Measurements from ENCODE around the gene SUFU. TPM values are rescaled to one million over a fixed set of nuclear protein-coding genes. Genes with fewer than 3 reads are reported as not detected.

SUFU gene
- total RNA-seq, 4 donors from 2014 or later: 2.3 to 5.4 (median 4.4) TPM

DNA sequence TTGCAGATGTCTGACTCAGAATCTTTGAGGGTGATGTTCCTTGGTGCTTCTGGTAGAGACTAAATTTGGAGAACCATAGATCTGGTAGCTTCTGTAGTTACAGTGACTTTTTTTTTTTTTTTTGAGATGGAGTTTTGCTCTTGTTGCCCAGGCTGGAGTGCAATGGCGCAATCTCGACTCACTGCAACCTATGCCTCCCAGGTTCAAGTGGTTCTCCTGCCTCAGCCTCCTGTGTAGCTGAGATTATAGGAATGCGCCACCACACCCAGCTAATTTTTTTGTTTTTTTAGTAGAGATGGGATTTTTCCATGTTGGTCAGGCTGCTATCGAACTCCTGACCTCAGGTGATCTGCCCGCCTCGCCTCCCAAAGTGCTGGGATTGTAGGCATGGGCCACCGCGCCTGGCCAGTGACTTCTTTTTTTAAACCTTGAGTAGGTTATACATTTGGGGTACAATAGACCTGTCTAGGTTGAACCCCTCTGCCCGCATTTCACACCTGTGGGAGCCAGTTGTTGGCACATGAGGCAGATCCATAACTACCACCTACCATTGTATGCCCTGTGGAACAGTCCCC lies 47.0 kb downstream of the SUFU start:
- no peaks in the 10 kb centered on the region for H3K9me3 ChIP-seq
- no peak for DNase-seq
- H3K27ac ChIP-seq: no peak overlapping the region
- TF ChIP-seq, protein P1, sequence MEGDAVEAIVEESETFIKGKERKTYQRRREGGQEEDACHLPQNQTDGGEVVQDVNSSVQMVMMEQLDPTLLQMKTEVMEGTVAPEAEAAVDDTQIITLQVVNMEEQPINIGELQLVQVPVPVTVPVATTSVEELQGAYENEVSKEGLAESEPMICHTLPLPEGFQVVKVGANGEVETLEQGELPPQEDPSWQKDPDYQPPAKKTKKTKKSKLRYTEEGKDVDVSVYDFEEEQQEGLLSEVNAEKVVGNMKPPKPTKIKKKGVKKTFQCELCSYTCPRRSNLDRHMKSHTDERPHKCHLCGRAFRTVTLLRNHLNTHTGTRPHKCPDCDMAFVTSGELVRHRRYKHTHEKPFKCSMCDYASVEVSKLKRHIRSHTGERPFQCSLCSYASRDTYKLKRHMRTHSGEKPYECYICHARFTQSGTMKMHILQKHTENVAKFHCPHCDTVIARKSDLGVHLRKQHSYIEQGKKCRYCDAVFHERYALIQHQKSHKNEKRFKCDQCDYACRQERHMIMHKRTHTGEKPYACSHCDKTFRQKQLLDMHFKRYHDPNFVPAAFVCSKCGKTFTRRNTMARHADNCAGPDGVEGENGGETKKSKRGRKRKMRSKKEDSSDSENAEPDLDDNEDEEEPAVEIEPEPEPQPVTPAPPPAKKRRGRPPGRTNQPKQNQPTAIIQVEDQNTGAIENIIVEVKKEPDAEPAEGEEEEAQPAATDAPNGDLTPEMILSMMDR (IDR thresholded peaks at IDR 0.05): no peak
- no peak for TF ChIP-seq POLR2A (IDR thresholded peaks at IDR 0.05)
- H3K4me1 ChIP-seq: peaks cover 0 to 4% of the 10 kb centered on the region in 2 donors
- intact Hi-C loops (cut with DNase I): no loop called here
- H3K27me3 ChIP-seq: no peaks in the 10 kb centered on the region
- H3K36me3 ChIP-seq: no peaks in the 10 kb centered on the region
- WGBS, 2 donors: 96 to 99% methylated on average over 9 of the region's 9 CpGs
- no peak overlapping the region for H3K4me3 ChIP-seq (replicated peaks in 1 of 3)

DNA sequence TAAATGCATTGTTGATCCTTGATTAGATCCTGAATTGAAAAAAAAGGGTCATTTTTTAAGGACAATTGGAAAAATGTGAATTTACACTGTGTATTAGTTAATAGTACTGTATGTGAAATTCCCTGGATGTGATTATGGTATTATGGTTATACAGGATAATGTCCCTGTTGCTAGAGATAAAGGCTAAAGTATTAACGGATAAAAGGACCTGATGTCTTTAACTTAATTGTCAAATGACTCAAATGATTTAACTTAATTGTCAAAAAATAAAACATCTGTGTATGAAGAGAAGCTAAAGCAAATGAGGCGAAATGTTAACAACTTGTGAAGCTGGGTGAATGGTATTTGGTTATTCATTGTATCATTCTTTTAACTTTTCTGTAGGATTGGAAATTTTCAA lies 48.8 kb downstream of the SUFU start:
- H3K36me3 ChIP-seq: no peaks in the 10 kb centered on the region
- no peak overlapping the region for H3K27ac ChIP-seq
- H3K4me1 ChIP-seq: no peaks in the 10 kb centered on the region
- no peaks in the 10 kb centered on the region for H3K27me3 ChIP-seq
- WGBS, 2 donors: 94 to 95% methylated on average over 2 of the region's 2 CpGs
- TF ChIP-seq, protein P1 (IDR thresholded peaks at IDR 0.05): no peak
- TF ChIP-seq POLR2A (IDR thresholded peaks at IDR 0.05): no peak
- no peaks in the 10 kb centered on the region for H3K9me3 ChIP-seq
- no peak for DNase-seq
- intact Hi-C loops (cut with DNase I): no loop called here
- no peak overlapping the region for H3K4me3 ChIP-seq (replicated peaks in 1 of 3)

DNA sequence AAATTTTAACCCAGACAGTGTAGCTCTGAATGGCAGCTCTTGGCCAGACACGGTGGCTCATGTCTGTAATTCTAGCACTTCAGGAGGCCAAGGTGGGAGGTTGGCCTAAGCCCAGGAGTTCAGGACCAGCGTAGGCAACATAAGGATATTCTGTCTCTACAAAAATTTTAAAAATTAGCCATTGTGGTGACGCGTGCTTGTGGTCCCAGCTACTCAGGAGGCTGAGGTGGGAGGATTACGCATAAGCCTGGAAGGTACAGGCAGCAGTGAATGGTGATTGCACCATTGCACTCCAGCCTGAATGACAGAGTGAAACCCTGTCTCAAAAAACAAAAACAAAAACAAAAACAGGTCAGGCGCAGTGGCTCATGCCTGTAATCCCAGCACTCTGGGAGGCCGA lies 50.0 kb downstream of the SUFU start:
- Histone ChIP-seq H3K4me3 (replicated peaks in 1 of 3) (no peak overlapping the region), H3K36me3 (no peaks in the 10 kb centered on the region), H3K9me3 (no peaks in the 10 kb centered on the region), H3K27ac (no peak overlapping the region), H3K27me3 (no peaks in the 10 kb centered on the region), H3K4me1 (no peaks in the 10 kb centered on the region)
- intact Hi-C loops (cut with DNase I): no loop called here
- WGBS, 2 donors: 99% methylated on average over 7 of the region's 7 CpGs
- TF ChIP-seq, protein P1 (IDR thresholded peaks at IDR 0.05): no peak
- no peak for TF ChIP-seq POLR2A (IDR thresholded peaks at IDR 0.05)
- no peak for DNase-seq

DNA sequence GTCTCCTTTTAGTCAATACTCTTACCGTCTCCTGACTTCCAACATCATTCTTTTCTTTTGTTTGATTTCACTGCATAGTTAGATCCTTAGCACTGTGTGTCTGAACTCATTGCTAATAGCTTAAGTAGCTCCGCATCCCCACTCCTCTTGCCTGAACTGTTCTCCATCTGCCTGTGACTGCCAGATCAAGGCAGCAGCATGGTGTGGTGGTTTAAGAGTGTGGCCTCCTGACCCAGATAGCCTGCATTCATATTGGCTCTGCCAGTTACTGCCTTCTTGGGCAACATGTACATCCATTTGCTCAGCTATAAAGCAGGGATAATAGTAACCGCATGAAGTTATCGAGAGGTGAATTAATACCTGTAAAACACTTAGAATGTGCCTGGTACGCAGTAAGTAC lies 50.8 kb downstream of the SUFU start:
- no peak overlapping the region for H3K27ac ChIP-seq
- no peaks in the 10 kb centered on the region for H3K4me1 ChIP-seq
- intact Hi-C loops (cut with DNase I): no loop called here
- TF ChIP-seq POLR2A (IDR thresholded peaks at IDR 0.05): no peak
- TF ChIP-seq, protein P1 (IDR thresholded peaks at IDR 0.05): no peak
- H3K9me3 ChIP-seq: no peaks in the 10 kb centered on the region
- WGBS, 2 donors: 95 to 99% methylated on average over 5 of the region's 5 CpGs
- DNase-seq: no peak
- H3K36me3 ChIP-seq: no peaks in the 10 kb centered on the region
- H3K27me3 ChIP-seq: no peaks in the 10 kb centered on the region
- H3K4me3 ChIP-seq (replicated peaks in 1 of 3): no peak overlapping the region

DNA sequence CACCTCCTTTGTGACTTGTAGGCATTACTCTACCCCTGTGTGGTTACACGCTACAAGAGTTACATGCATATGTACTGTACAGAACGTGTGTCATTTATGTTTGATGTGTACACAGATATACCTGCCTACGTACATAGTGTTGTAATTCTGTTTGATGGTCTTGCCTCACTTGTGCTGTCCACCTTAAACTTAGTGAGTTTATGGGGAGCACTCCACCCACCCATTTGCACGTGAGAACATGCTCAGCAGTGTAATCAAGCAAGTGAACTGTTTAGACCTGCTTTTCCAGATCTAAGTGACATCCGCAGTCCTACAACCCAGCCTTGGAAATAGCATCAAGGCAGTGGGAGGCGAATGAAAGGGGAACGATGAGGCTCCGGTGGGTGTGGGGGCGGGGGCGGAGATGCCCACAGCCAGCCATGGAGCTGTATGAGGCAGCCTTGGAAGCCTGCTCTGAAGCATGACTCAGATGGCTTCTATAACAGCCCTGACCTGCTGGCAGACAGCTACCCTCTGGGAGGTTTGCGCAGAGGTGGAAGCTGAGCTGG lies 52.1 kb downstream of the SUFU start:
- 74 to 81% methylated on average over 11 of the region's 11 CpGs for WGBS, 2 donors
- no peak for DNase-seq
- Histone ChIP-seq H3K4me1 (no peaks in the 10 kb centered on the region), H3K27me3 (no peaks in the 10 kb centered on the region), H3K4me3 (replicated peaks in 1 of 3) (no peak overlapping the region), H3K27ac (no peak overlapping the region), H3K36me3 (no peaks in the 10 kb centered on the region), H3K9me3 (no peaks in the 10 kb centered on the region)
- intact Hi-C loops (cut with DNase I): no loop called here
- no peak for TF ChIP-seq POLR2A (IDR thresholded peaks at IDR 0.05)
- TF ChIP-seq, protein P1 (IDR thresholded peaks at IDR 0.05): no peak
